Suprapubic skin (tissue), 4 donors: ENCODE results near the gene SYNGR3. TPM values are rescaled to one million over a fixed set of nuclear protein-coding genes. Genes with fewer than 3 reads are reported as not detected.
"Not testable (repeated sequence)": the region's sequence is repeated elsewhere in the genome, so short reads cannot be mapped to it uniquely, and the experiment has no call there.

Experiments
- DNase-seq, 2 donors: peaks; one replicate each; pipeline ENCODE4 v3.0.0-alpha.2; 2019; ENCODE audit warnings: low spot score in 2 of 2
- H3K27ac ChIP-seq: fragments of 200-600 bp; sonication (generic); one replicate; pipeline ENCODE4 v1.5.1; 2019
- H3K27me3 ChIP-seq: fragments of 200-600 bp; sonication (generic); one replicate; pipeline ENCODE4 v1.5.1; 2019
- H3K36me3 ChIP-seq: fragments of 200-600 bp; sonication (generic); one replicate; pipeline ENCODE4 v1.5.1; 2019
- H3K4me1 ChIP-seq: fragments of 200-600 bp; sonication (generic); one replicate; pipeline ENCODE4 v1.5.1; 2019
- H3K4me3 ChIP-seq: fragments of 200-600 bp; sonication (generic); one replicate; pipeline ENCODE4 v1.5.1; 2019; ENCODE audit warnings: mild to moderate bottlenecking
- H3K9me3 ChIP-seq: fragments of 200-600 bp; sonication (generic); one replicate; pipeline ENCODE4 v1.5.1; 2019
- EP300 ChIP-seq: sonication (generic); formaldehyde crosslinking; IDR thresholded peaks from one replicate; pipeline ENCODE4 v1.6.1; 2017; ENCODE audit warnings: antibody characterized with exemption
- POLR2A ChIP-seq, 2 donors: fragments of 450-650 bp; IDR thresholded peaks; one replicate each; pipeline ENCODE4 v1.6.1; 2017; ENCODE audit warnings: antibody characterized with exemption in 2 of 2, mild to moderate bottlenecking in 2 of 2, moderate library complexity in 2 of 2
- POLR2AphosphoS5 ChIP-seq, 3 donors: sonication (generic); formaldehyde crosslinking; IDR thresholded peaks; one replicate each; pipeline ENCODE4 v1.6.1; 2017; ENCODE audit warnings: antibody characterized with exemption in 3 of 3
- WGBS: methylation state at CpG from one replicate; pipeline ENCODE4 v1.1.5; 2018; 5-methylcytosine and 5-hydroxymethylcytosine counted together
- total RNA-seq, 4 donors: library from RNA; depleted of rRNA; stranded (reverse); fragments of >200 nt; gene quantifications; one replicate each; pipeline ENCODE4 v1.1.0, GENCODE V29; 2016
- TF ChIP-seq, protein P1 (sequence below), 2 donors: fragments of 200-600 bp in 1 of 2; fragments of 450-650 bp in 1 of 2; sonication (generic) in 1 of 2; IDR thresholded peaks; one replicate each; pipeline ENCODE4 v1.5.1; 2016 to 2019; ENCODE audit warnings: antibody characterized with exemption in 2 of 2, mild to moderate bottlenecking in 1 of 2, moderate library complexity in 1 of 2

SYNGR3 gene
- total RNA-seq, 4 donors from 2014 or later = 0.42 to 1.7 (median 0.60) TPM; not detected in 1

DNA sequence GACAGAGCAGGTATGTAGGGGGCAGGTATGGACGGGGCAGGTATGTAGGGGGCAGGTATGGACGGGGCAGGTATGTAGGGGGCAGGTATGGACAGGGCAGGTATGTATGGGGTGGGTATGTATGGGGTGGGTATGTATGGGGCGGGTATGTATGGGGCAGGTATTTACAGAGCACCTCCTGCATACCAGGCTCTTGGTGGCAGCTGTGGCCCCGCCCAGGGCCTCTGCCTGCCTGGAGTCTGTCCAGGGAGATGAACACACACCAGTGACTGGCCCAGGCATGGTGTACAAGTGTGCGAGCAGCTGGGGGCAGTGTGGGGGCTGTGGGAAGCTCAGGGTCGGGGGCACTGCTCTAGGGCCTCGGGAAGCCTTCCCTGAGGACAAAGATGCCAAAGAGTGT is 39.7 kb upstream of the SYNGR3 start:
- no peak for DNase-seq
- no peak overlapping the region for H3K4me3 ChIP-seq
- H3K36me3 ChIP-seq = no peaks in the 10 kb centered on the region
- H3K27me3 ChIP-seq = no peaks in the 10 kb centered on the region
- H3K4me1 ChIP-seq = peaks cover 11% of the 10 kb centered on the region
- H3K9me3 ChIP-seq = no peaks in the 10 kb centered on the region
- no peak for TF ChIP-seq EP300
- TF ChIP-seq POLR2AphosphoS5 (IDR thresholded peaks at IDR 0.05) = no peak
- TF ChIP-seq, protein P1, sequence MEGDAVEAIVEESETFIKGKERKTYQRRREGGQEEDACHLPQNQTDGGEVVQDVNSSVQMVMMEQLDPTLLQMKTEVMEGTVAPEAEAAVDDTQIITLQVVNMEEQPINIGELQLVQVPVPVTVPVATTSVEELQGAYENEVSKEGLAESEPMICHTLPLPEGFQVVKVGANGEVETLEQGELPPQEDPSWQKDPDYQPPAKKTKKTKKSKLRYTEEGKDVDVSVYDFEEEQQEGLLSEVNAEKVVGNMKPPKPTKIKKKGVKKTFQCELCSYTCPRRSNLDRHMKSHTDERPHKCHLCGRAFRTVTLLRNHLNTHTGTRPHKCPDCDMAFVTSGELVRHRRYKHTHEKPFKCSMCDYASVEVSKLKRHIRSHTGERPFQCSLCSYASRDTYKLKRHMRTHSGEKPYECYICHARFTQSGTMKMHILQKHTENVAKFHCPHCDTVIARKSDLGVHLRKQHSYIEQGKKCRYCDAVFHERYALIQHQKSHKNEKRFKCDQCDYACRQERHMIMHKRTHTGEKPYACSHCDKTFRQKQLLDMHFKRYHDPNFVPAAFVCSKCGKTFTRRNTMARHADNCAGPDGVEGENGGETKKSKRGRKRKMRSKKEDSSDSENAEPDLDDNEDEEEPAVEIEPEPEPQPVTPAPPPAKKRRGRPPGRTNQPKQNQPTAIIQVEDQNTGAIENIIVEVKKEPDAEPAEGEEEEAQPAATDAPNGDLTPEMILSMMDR (IDR thresholded peaks at IDR 0.05) = no peak
- TF ChIP-seq POLR2A (IDR thresholded peaks at IDR 0.05) = no peak
- H3K27ac ChIP-seq = no peak overlapping the region
- WGBS = 26% methylated on average over 6 of the region's 7 CpGs

DNA sequence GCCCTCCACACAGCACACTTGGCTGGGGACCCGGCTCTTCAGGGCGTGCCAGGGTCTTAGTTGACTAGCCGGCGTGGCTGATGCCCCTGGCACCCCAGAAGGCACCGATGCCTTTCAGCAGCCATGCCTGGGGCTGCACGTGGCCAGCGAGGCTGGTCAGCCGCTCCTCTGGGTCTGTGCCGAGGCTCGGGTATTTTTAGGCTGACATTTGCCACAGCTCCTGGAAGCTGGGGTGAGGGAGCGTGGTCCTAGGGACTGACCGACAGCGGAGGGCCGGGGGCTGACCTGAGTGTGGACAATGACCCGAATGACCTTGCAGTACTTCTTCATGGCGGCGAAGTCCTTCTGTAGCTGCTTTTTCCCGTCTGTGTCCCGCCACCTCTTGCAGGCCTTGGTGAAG is 39.2 kb upstream of the SYNGR3 start:
- peaks cover 11% of the 10 kb centered on the region for H3K4me1 ChIP-seq
- DNase-seq = no peak
- TF ChIP-seq POLR2AphosphoS5 (IDR thresholded peaks at IDR 0.05) = no peak
- TF ChIP-seq EP300 = no peak
- TF ChIP-seq, protein P1 (IDR thresholded peaks at IDR 0.05) = no peak
- no peak for TF ChIP-seq POLR2A (IDR thresholded peaks at IDR 0.05)
- H3K9me3 ChIP-seq = no peaks in the 10 kb centered on the region
- H3K4me3 ChIP-seq = no peak overlapping the region
- 66% methylated on average over 7 of the region's 19 CpGs for WGBS
- no peaks in the 10 kb centered on the region for H3K36me3 ChIP-seq
- no peaks in the 10 kb centered on the region for H3K27me3 ChIP-seq
- H3K27ac ChIP-seq = no peak overlapping the region

DNA sequence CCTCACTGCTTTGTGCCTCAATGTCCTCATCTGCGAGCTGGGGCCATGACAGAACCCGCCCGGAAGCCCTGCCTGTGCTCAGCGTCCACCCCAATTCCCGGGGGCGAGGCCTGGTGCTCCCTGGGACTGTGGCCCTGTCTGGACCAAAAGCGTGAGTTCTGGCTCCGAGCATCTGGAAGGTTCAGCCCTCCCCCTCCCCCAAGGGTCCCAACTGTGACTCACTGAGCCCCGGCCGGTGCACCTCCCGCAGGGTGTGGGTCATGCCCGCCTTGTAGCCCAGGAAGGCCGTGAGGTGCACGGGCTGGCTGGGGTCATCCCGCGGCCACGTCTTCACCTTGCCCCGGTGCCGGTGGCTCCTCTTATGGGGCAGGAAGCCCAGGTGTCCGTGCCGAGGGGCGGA is 36.0 kb upstream of the SYNGR3 start:
- Histone ChIP-seq H3K27ac (no peak overlapping the region), H3K27me3 (no peaks in the 10 kb centered on the region), H3K36me3 (no peaks in the 10 kb centered on the region), H3K9me3 (no peaks in the 10 kb centered on the region), H3K4me3 (no peak overlapping the region), H3K4me1 (peaks cover 12% of the 10 kb centered on the region)
- TF ChIP-seq POLR2AphosphoS5 (IDR thresholded peaks at IDR 0.05) (no peak), POLR2A (IDR thresholded peaks at IDR 0.05) (no peak), EP300 (no peak)
- TF ChIP-seq, protein P1 (IDR thresholded peaks at IDR 0.05) = no peak
- WGBS = 95% methylated on average over 22 of the region's 22 CpGs
- DNase-seq = peak in 1 of 2 donors; percentile 64

DNA sequence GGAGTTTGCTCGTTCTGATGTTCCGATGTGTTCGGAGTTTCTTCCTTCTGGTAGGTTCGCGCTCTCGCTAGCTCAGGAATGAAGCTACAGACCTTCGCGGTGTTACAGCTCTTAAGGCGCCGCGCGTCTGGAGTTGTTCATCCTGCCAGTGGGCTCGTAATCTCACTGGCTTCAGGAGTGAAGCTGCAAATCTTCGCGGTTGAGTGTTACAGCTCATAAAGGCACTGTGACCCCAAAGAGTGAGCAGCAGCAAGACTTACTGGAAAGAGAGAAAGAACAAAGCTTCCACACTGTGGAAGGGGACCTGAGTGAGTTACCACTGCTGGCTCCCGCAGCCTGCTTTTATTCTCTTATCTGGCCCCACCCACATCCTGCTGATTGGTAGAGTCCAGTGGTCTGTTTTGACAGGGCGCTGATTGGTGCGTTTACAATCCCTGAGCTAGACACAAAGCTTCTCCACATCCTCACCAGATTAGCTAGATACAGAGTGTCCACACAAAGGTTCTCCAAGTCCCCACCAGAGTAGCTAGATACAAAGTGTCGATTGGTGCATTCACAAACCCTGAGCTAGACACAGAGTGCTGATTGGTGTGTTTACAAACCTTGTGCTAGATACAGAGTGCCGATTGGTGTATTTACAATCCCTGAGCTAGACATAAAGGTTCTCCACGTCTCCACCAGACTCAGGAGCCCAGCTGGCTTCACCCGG is 32.2 kb upstream of the SYNGR3 start:
- not testable (repeated sequence) for DNase-seq, H3K4me3 ChIP-seq, H3K9me3 ChIP-seq, H3K27me3 ChIP-seq, H3K27ac ChIP-seq
- H3K4me1 ChIP-seq = peaks cover 28% of the 10 kb centered on the region
- WGBS = 87% methylated on average over 15 of the region's 22 CpGs
- H3K36me3 ChIP-seq = peaks cover 15% of the 10 kb centered on the region

DNA sequence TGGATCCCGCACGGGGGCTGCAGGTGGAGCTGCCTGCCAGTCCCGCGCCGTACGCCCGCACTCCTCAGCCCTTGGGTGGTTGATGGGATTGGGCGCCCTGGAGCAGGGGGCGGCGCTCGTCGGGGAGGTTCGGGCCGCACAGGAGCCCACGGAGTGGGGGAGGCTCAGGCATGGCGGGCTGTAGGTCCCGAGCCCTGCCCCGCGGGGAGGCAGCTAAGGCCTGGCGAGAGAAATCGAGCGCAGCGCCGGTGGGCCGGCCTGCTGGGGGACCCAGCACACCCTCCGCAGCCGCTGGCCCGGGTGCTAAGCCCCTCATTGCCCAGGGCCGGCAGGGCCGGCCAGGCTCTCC is 31.7 kb upstream of the SYNGR3 start:
- H3K9me3 ChIP-seq, H3K4me3 ChIP-seq, H3K27me3 ChIP-seq, H3K27ac ChIP-seq: not testable (repeated sequence)
- peak in 1 of 2 donors; percentile 68 for DNase-seq
- Histone ChIP-seq H3K4me1 (peaks cover 33% of the 10 kb centered on the region), H3K36me3 (peaks cover 20% of the 10 kb centered on the region)
- WGBS = no CpG with 5 or more reads among the region's 30 CpGs

DNA sequence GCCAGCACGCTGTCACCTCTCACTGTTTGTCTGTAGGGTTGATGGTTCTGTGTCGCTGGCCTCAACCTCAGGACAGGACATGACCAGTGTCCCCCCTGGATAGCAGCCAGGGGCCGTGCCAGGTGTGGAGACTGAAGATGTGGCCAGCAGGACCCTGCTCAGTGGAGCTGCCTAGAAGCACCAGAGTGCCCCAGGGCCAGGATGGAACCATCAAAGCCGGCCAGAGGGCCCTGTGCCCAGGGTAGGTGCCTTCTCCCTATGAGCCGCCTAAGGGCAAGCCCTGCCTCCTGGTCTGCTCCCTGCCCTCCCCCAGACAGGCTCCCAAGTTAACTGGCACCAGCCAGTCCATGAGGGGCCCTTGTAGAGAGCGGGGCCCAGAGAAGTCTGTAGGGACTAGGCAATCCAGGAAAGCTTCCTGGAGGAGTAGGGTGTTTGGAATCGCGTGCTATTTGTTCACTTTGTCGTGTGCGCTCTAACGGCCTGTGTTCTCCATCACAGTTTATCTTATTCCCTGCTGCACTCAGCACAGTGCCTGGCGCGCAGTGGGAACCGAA is 31.0 kb upstream of the SYNGR3 start:
- H3K27ac ChIP-seq = no peak overlapping the region
- DNase-seq = peak in 1 of 2 donors; percentile 74
- no peaks in the 10 kb centered on the region for H3K9me3 ChIP-seq
- peak overlapping the region; percentile 70 for H3K4me3 ChIP-seq
- TF ChIP-seq POLR2AphosphoS5 (IDR thresholded peaks at IDR 0.05) (no peak), POLR2A (IDR thresholded peaks at IDR 0.05) (no peak), EP300 (no peak)
- TF ChIP-seq, protein P1 (IDR thresholded peaks at IDR 0.05) = no peak
- peaks cover 37% of the 10 kb centered on the region for H3K4me1 ChIP-seq
- WGBS = 20% methylated on average over 12 of the region's 14 CpGs
- peaks cover 23% of the 10 kb centered on the region for H3K36me3 ChIP-seq
- no peaks in the 10 kb centered on the region for H3K27me3 ChIP-seq
